B cell (primary cell): ENCODE results near the gene SIRPB2.

ENCODE experiments used
- EZH2 ChIP-seq: IDR thresholded peaks from 2 replicates; pipeline ENCODE4 v1.6.1; 2012; ENCODE audit warnings: borderline replicate concordance, low read depth, mild to moderate bottlenecking, moderate library complexity, low read length; ENCODE audit not compliant: insufficient read depth, poor library complexity, severe bottlenecking
- TF ChIP-seq, protein P1 (sequence below): fragments of 200-600 bp; IDR thresholded peaks from one replicate; pipeline ENCODE4 v1.8.0; 2022; ENCODE audit warnings: antibody characterized with exemption, mild to moderate bottlenecking

DNA sequence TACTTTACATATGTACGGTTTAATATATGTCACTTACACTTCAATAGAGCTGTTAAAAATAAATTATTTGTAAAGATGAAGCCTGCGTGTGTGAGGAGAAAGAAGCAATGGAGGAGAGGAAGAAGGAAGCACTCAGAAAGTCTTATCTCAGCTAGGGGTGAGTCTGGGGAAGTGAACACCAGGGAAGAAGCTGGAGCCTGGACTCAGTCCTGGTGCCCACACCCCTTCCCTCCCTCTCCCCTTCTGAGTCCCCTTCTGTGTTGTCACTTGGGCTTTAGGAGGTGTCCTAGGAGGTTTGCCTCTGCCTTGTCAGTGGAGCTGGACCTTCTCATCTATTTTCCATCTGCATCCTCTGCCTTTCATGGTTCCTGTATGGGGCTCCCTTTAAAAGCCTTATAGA is 1.9 kb downstream of the SIRPB2 start:
- TF ChIP-seq, protein P1, sequence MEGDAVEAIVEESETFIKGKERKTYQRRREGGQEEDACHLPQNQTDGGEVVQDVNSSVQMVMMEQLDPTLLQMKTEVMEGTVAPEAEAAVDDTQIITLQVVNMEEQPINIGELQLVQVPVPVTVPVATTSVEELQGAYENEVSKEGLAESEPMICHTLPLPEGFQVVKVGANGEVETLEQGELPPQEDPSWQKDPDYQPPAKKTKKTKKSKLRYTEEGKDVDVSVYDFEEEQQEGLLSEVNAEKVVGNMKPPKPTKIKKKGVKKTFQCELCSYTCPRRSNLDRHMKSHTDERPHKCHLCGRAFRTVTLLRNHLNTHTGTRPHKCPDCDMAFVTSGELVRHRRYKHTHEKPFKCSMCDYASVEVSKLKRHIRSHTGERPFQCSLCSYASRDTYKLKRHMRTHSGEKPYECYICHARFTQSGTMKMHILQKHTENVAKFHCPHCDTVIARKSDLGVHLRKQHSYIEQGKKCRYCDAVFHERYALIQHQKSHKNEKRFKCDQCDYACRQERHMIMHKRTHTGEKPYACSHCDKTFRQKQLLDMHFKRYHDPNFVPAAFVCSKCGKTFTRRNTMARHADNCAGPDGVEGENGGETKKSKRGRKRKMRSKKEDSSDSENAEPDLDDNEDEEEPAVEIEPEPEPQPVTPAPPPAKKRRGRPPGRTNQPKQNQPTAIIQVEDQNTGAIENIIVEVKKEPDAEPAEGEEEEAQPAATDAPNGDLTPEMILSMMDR = no peak
- no peak for TF ChIP-seq EZH2
